Activated naive CD4-positive, alpha-beta T cell (primary cell): ENCODE measurements around the gene F8A3.
"Not testable (repeated sequence)": the region's sequence is repeated elsewhere in the genome, so short reads cannot be mapped to it uniquely, and the experiment has no call there.

Experiments used
- DNase-seq, 4 experiments: peaks; one replicate each; lab custom pipeline; 2025; lab: John Stamatoyannopoulos, UW

F8A3 gene

DNA sequence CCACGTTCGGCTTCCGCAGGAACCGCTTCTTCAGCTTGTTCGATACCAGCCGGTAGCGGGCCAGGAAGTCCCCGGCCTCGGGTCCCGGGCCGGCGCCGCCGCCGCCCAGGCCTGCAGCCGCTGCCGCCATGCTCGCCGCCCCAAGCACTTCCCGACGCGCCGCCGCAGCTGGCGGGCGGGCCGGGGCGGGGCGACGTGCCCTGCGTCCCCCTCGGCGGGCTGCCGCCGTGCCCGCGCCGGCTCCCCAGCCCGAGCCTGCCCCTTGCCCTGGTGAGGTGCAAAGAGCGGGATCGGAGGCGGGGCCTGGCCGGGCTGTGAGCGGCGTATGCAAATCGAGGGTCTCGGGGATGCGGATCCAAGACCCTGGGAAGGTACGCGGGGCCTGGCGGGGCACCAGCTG, at the start of gene F8A3:
F8A3 (minus strand) TSS at position 150 of the 400 bp plus-strand sequence; CDS start at position 130, 20 bp downstream.
- DNase-seq: not testable (repeated sequence)

- DNase-seq: no peak
These were observed 46.9 kb upstream of the F8A3 start for GRCh38 chrX:155505296-155505695.

DNA sequence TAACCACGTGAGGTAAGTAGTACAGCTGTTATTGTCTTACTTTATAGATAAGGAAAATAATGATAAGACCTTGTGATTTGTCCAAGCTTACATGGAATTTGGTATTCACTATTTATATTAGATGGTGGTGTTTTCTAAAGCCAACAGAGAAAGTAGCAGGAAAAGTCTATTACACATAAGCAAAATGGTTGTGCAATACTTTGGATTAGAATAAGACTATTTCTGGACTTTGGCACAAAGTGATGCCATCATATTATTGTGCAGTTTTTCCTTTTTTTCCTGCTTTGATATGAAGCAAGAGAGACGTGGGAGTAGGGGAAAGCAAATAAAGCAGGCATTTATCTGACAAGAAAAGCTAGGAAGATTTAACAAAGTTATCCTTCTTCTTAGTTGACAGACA, 36.7 kb upstream of the F8A3 start:
- not testable (repeated sequence) for DNase-seq

DNA sequence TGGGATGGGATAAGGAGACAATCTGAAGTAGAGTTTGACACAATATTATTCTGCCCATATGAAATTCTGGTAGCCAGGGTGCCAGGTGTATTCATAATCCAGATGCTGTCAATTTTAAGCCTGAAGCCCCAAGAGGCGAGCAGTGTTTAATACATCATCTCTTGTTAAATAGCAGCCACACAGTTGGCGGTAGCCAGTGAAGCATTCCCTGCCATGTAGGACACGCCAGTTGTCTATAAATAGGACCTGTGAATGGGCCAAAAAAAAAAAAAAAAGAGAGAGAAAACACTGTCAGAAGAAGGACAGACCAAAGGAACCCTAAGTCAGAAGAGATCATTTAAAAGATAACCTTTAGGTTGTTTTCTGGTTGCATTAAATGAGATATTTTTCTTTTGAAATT, 33.0 kb upstream of the F8A3 start:
- not testable (repeated sequence) for DNase-seq

- not testable (repeated sequence) for DNase-seq
These were observed 18.7 kb upstream of the F8A3 start for GRCh38 chrX:155477136-155477535.

DNA sequence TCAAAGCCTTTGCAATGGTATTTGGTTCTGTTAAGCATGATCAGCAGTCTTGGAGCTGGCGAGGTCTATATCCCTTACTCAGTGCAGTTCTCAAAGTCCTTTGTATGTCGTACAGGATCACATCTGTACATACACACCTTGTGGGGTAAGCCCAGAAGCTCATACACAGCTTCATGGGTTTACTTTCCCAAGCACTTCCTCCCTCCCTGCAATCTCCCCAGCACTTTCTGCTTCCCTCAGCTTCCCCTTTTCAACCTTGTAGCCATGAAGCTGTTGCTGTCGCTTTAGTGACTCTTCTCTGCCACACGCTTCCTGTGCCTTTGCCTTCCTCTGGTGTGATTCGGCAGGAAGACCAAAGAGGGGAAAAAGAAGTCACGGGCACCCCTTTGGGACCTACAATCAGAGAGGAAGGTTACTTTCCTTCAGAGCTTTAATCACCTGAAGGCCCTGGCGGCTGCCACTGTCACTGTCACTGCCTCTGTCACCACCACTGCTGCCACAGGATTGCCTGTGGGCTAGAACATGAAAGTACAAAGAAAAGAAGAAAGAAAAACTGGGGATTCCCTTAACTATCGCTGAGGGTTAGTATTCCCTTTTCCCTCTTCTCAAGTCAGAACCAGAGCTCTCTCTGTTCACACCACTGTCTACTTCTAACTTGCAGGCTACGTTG, 8.0 kb upstream of the F8A3 start:
- DNase-seq: not testable (repeated sequence)

DNA sequence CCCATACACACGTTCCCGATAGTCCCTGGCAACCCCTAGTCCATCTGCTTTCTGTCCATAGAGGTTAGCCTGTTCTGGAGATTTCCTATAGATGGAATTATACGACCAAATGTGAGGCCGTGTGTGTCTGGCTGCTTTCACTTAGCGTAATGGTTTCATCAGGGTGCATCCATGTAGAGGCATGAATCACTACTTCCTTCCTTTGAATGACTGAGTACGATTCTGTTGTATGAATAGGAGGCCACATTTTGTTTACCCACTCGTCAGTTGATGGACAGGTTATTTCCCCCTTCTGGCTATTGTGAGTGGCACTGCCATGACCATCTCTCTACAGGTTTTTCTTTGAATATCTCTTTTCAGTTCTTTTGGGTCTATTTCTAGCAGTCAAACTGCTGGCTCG, 2.1 kb upstream of the F8A3 start:
- DNase-seq: not testable (repeated sequence)

DNA sequence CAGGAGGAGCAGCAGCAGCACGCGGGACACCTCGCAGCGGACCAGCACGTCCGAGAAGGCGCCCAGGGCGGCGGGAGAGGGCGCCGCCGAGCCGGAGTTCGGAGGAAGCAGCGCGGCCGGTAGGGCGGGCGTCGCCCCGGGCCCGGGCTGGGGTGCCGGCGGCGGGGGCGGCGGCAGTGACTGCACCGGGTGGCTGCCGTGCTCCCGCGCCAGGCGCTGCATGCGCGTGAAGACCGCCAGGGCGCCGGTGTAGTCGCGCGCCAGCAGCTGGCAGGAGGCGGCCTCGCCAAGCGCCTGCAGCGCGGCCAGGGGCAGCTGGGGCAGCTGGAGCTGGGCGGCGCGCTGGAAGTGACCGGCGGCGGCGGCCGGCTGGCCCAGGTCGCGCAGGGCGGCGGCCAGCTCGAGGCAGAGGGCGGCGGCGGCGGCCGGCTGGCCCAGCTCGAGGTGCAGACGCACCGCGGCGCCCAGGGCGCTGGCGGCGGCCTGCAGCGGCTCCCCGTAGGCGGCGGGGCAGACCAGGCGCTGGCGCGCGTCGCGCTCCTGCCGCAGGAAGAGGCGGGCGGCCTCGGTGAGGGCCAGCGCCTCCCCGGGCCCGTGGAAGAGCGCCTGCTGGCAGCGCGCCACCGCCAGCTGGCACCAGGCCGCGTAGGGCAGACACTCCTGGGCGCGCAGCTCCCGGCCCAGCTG, 516 bp downstream of the F8A3 start:
- DNase-seq: not testable (repeated sequence)

DNA sequence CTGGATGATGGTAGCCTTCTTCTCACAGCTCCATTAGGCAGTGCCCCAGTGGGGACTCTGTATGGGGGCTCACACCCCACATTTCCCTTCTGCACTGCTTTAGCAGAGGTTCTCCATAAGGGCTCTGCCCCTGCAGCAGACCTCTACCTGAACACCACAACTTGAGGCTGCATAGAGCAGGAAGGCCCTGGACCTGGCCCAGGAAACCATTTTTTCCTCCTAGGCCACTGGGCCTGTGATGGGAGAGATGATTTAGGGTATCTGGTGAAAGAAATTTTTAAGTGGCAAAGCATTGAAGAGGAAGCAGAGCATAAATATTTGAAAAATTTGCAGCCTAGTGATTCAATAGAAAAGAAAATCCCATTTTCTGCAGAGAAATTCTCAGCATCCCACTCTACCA, 17.3 kb downstream of the F8A3 start:
- no peak for DNase-seq

DNA sequence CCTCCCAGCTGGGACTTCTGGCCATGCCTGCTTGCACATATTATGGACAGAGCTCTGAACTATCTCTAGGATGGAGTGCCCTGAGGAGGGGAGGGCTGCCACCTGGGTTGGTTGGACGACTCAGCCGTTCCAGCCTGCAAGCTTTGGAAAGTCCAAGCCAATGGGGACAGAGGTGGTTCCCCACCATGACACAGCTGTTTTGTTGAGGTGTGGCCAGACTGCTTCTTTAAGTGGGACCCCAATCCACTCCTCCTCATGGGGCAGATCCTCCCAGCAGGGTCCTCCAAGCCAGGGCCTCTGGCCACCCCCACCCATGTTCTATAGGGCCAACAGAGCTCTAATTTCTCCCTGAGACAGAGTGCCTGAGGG, 22.7 kb downstream of the F8A3 start:
- DNase-seq: no peak

GRCh38 chrX:155434906-155435743, 23.3 kb downstream of the F8A3 start:
- no peak for DNase-seq

DNA sequence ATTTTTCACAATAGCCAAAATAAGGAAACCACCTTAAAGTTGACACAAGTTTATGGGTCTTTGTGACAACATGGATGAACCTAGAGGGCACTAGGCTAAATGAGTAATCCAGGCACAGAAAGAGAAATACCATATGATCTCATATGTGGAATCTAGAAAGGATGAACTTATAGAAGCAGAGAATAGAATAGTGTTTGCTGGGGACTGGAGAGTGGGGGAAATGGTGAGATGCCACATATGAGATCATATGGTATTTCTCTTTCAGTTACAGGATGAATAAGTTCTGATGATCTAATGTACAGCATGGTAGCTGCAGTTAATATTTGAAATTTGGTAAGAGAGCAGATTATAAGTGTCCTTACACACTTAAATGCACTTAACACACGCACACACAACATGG, 40.7 kb downstream of the F8A3 start:
- DNase-seq: no peak
